CD14-positive monocyte (primary cell): Measurements from ENCODE around the gene ANKRD60. TPM values are rescaled to one million over a fixed set of nuclear protein-coding genes. Genes with fewer than 3 reads are reported as not detected.

Experiments
- DNase-seq, 3 donors: peaks; one replicate each; pipeline ENCODE4 v3.0.0-alpha.2; 2011 to 2022
- H2AFZ ChIP-seq: 2 replicates; pipeline ENCODE4 v1.6.0; 2012; ENCODE audit warnings: mild to moderate bottlenecking, low read depth, low read length, inconsistent platforms; ENCODE audit not compliant: insufficient read depth, poor library complexity, severe bottlenecking
- H3K27ac ChIP-seq, 2 donors: 1 replicate in 1 of 2; 2 replicates in 1 of 2; pipeline ENCODE4 v1.5.1; 2012 to 2013; ENCODE audit warnings: low read length in 2 of 2, control low read depth in 1 of 2, inconsistent platforms in 1 of 2, low read depth in 1 of 2, mild to moderate bottlenecking in 1 of 2
- H3K27me3 ChIP-seq, 2 donors: one replicate each; pipeline versions ENCODE4 v1.6.0 to v1.6.1; 2011 to 2013; ENCODE audit warnings: low read length in 2 of 2; ENCODE audit not compliant: control insufficient read depth in 2 of 2, insufficient read depth in 2 of 2
- H3K36me3 ChIP-seq, 2 donors: replicated peaks in 1 of 2; 1 replicate in 1 of 2; 2 replicates in 1 of 2; pipeline versions ENCODE4 v1.5.1 to v1.6.1; 2012 to 2013; ENCODE audit warnings: low read length in 2 of 2, control low read depth in 1 of 2, inconsistent platforms in 1 of 2, mild to moderate bottlenecking in 1 of 2; ENCODE audit not compliant: insufficient read depth in 2 of 2, control insufficient read depth in 1 of 2
- H3K4me1 ChIP-seq, 2 donors: 1 replicate in 1 of 2; 2 replicates in 1 of 2; pipeline versions ENCODE4 v1.5.1 to v1.6.1; 2012 to 2013; ENCODE audit warnings: low read length in 2 of 2, control low read depth in 1 of 2, inconsistent platforms in 1 of 2, mild to moderate bottlenecking in 1 of 2, moderate library complexity in 1 of 2; ENCODE audit not compliant: insufficient read depth in 2 of 2, control insufficient read depth in 1 of 2
- H3K4me2 ChIP-seq: replicated peaks from 2 replicates; pipeline ENCODE3; 2012; ENCODE audit warnings: low read length, moderate library complexity, mild to moderate bottlenecking; ENCODE audit not compliant: poor library complexity, severe bottlenecking; ENCODE audit errors: extremely low read depth
- H3K4me3 ChIP-seq, 3 experiments: fragments of 200-600 bp in 1 of 3; sonication (generic) in 1 of 3; replicated peaks in 1 of 3; 1 replicate in 2 of 3; 2 replicates in 1 of 3; pipeline ENCODE4 v1.5.1; 2011 to 2013; ENCODE audit warnings: low read length in 3 of 3, mild to moderate bottlenecking in 3 of 3, control low read depth in 2 of 3, low read depth in 2 of 3, inconsistent platforms in 1 of 3, moderate library complexity in 1 of 3
- H3K79me2 ChIP-seq: 2 replicates; pipeline ENCODE4 v1.6.0; 2012; ENCODE audit warnings: mild to moderate bottlenecking, control low read depth, inconsistent platforms, low read length, moderate library complexity; ENCODE audit not compliant: insufficient read depth
- H3K9ac ChIP-seq: 2 replicates; pipeline ENCODE4 v1.6.0; 2017; ENCODE audit warnings: low read length, mild to moderate bottlenecking; ENCODE audit not compliant: insufficient read depth, poor library complexity, severe bottlenecking
- H3K9me3 ChIP-seq, 2 donors: replicated peaks in 1 of 2; 1 replicate in 1 of 2; 2 replicates in 1 of 2; pipeline versions ENCODE4 v1.5.1 to v1.6.1; 2012 to 2013; ENCODE audit warnings: low read length in 2 of 2, control low read depth in 1 of 2; ENCODE audit not compliant: control insufficient read depth in 1 of 2, insufficient read depth in 1 of 2
- H4K20me1 ChIP-seq: 2 replicates; pipeline ENCODE4 v1.6.0; 2012; ENCODE audit warnings: mild to moderate bottlenecking, low read length, control low read depth, moderate library complexity; ENCODE audit not compliant: insufficient read depth
- H3K27ac Mint-ChIP-seq, 7 donors: one replicate each; pipeline ENCODE4 v1.8.0; 2020; ENCODE audit warnings: mild to moderate bottlenecking in 7 of 7, mixed read lengths in 7 of 7, moderate library complexity in 6 of 7, inconsistent platforms in 2 of 7
- H3K27me3 Mint-ChIP-seq, 3 donors: one replicate each; pipeline ENCODE4 v1.8.0; 2021 to 2022; ENCODE audit warnings: low read depth in 3 of 3, mild to moderate bottlenecking in 3 of 3, mixed read lengths in 3 of 3, moderate library complexity in 3 of 3, inconsistent platforms in 1 of 3
- H3K36me3 Mint-ChIP-seq, 2 donors: one replicate each; pipeline ENCODE4 v1.8.0; 2020; ENCODE audit warnings: mixed read lengths in 2 of 2, inconsistent platforms in 1 of 2, mild to moderate bottlenecking in 1 of 2
- H3K4me1 Mint-ChIP-seq: one replicate; pipeline ENCODE4 v1.8.0; 2020; ENCODE audit warnings: mild to moderate bottlenecking, mixed read lengths
- H3K4me3 Mint-ChIP-seq, 2 donors: one replicate each; pipeline ENCODE4 v1.8.0; 2020; ENCODE audit warnings: mild to moderate bottlenecking in 2 of 2, mixed read lengths in 2 of 2, moderate library complexity in 1 of 2
- H3K9me3 Mint-ChIP-seq, 7 donors: one replicate each; pipeline ENCODE4 v1.8.0; 2020 to 2022; ENCODE audit warnings: mixed read lengths in 7 of 7, mild to moderate bottlenecking in 6 of 7, moderate library complexity in 6 of 7, inconsistent platforms in 2 of 7
- CTCF ChIP-seq: fragments of 200-600 bp; IDR thresholded peaks from one replicate; pipeline ENCODE4 v1.8.0; 2022; ENCODE audit warnings: antibody characterized with exemption, mild to moderate bottlenecking
- WGBS: methylation state at CpG from one replicate; pipeline ENCODE4 v1.1.5; 2013; ENCODE audit warnings: missing lambda C conversion rate; ENCODE audit not compliant: insufficient coverage; 5-methylcytosine and 5-hydroxymethylcytosine counted together
- intact Hi-C, 2 donors: fragments of 100-400 bp; cut with micrococcal nuclease; formaldehyde crosslinking; loops; one replicate each; pipeline versions ENCODE4 v1.15.0 to v1.15.1; 2023
- polyA plus RNA-seq, 3 donors: library from polyadenylated mRNA; depleted of rRNA in 1 of 3; unstranded in 2 of 3; stranded (reverse) in 1 of 3; fragments of 300-500 nt in 2 of 3; fragments of >200 nt in 1 of 3; fragmentation: Illumina TruSeq in 2 of 3; gene quantifications; 1 replicate in 2 of 3; 2 replicates in 1 of 3; pipeline ENCODE4 v1.2.3, GENCODE V29; 2012 to 2021

ANKRD60 gene
- polyA plus RNA-seq, 3 donors: not detected

DNA sequence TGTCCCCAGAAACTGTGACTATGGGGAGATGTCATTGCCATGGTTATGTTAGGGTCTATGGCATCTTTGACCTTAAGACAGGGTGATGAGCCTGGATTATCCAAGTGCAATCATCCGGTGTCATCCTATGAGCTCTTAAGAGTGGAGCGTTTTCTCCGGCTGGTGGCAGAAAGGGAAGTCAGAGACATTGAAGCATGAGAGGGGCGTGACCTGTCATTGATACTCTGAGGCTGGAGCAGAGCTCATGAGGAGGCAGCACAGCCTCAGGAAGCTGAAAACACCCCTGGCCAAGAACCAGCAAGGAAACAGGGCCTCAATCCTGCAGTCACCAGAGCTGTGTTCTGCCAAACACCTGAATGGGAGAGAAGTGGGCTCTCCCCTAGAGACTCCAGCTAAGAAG is 59.6 kb downstream of the ANKRD60 start:
- Histone ChIP-seq H2AFZ (no peak overlapping the region), H3K27ac (no peak overlapping the region), H3K9me3 (no peaks in the 10 kb centered on the region), H4K20me1 (no peaks in the 10 kb centered on the region), H3K4me2 (no peak overlapping the region), H3K27me3 (no peaks in the 10 kb centered on the region), H3K4me1 (no peaks in the 10 kb centered on the region), H3K4me3 (no peak overlapping the region), H3K36me3 (no peaks in the 10 kb centered on the region), H3K79me2 (no peaks in the 10 kb centered on the region), H3K9ac (no peak overlapping the region)
- no peak for TF ChIP-seq CTCF
- H3K27ac Mint-ChIP-seq: no peak overlapping the region
- no peak for DNase-seq
- no peaks in the 10 kb centered on the region for H3K36me3 Mint-ChIP-seq
- intact Hi-C loops: no loop called here
- WGBS: 57% methylated on average over 1 of the region's 4 CpGs
- H3K4me1 Mint-ChIP-seq: no peaks in the 10 kb centered on the region
- H3K4me3 Mint-ChIP-seq: no peak overlapping the region
- peaks cover 2 to 9% (median 8%) of the 10 kb centered on the region in 3 donors for H3K27me3 Mint-ChIP-seq
- H3K9me3 Mint-ChIP-seq: peaks cover 0 to 2% (median 0%) of the 10 kb centered on the region in 7 donors

- 85% methylated on average over 7 of the region's 7 CpGs for WGBS
- H3K27me3 ChIP-seq: no peaks in the 10 kb centered on the region
- no peak overlapping the region for H3K4me2 ChIP-seq
- H3K9ac ChIP-seq: no peak overlapping the region
- TF ChIP-seq CTCF: no peak
- peaks cover 0 to 2% (median 0%) of the 10 kb centered on the region in 7 donors for H3K9me3 Mint-ChIP-seq
- H3K4me1 ChIP-seq: no peaks in the 10 kb centered on the region
- H3K36me3 ChIP-seq: no peaks in the 10 kb centered on the region
- no peak overlapping the region for H3K27ac ChIP-seq
- no peak for DNase-seq
- H3K79me2 ChIP-seq: no peaks in the 10 kb centered on the region
- no peaks in the 10 kb centered on the region for H3K9me3 ChIP-seq
- no peaks in the 10 kb centered on the region for H3K4me1 Mint-ChIP-seq
- intact Hi-C loops: no loop called here
- no peak overlapping the region for H3K4me3 ChIP-seq
- H3K4me3 Mint-ChIP-seq: no peak overlapping the region
- H4K20me1 ChIP-seq: no peaks in the 10 kb centered on the region
- peaks cover under 1 to 14% (median 2%) of the 10 kb centered on the region in 3 donors for H3K27me3 Mint-ChIP-seq
- peak overlapping the region in 1 of 7 donors; percentile 21 for H3K27ac Mint-ChIP-seq
- no peak overlapping the region for H2AFZ ChIP-seq
- H3K36me3 Mint-ChIP-seq: no peaks in the 10 kb centered on the region
Observed at GRCh38 chr20:58167759-58168158, 60.7 kb downstream of the ANKRD60 start.

Other genes with a start within 250 kb of the ANKRD60 start
- gene RAB22A, start 81.1 kb upstream of the ANKRD60 start, polyA plus RNA-seq: 10 to 100 TPM in 1 of 3 donors, 1 to 10 TPM in 2; 5.8 to 10.6 (median 9.8) TPM
- gene VAPB, start 160.6 kb upstream of the ANKRD60 start, polyA plus RNA-seq: 10 to 100 TPM in 2 of 3 donors, 1 to 10 TPM in 1; 8.5 to 14.3 (median 10.1) TPM